OCI-LY3 (cell line): Measurements from ENCODE around the gene ARF1.

Source experiments
- H2AFZ ChIP-seq: fragments of 200-600, 300-600 bp; shearing (Covaris generic); 2 replicates; pipeline ENCODE4 v1.6.0; 2014; ENCODE audit warnings: antibody characterized with exemption, low read depth, low read length
- H3K27ac ChIP-seq: fragments of 200-600, 300-600 bp; sonication (generic); 2 replicates; pipeline ENCODE4 v1.5.1; 2014; ENCODE audit warnings: mild to moderate bottlenecking, low read length, moderate library complexity, mixed read lengths
- H3K27me3 ChIP-seq: fragments of 200-600, 300-600 bp; sonication (generic); 2 replicates; pipeline ENCODE4 v1.6.1; 2014; ENCODE audit warnings: low read depth, low read length, mixed read lengths
- H3K36me3 ChIP-seq: fragments of 200-600, 300-600 bp; sonication (generic); replicated peaks from 2 replicates; pipeline ENCODE3; 2014; ENCODE audit warnings: low read depth, low read length, mixed read lengths
- H3K4me1 ChIP-seq: fragments of 300-600, 200-600 bp; sonication (generic); 2 replicates; pipeline ENCODE4 v1.6.1; 2014; ENCODE audit warnings: low read length, mixed read lengths
- H3K4me2 ChIP-seq: fragments of 200-600, 300-600 bp; sonication (generic); 2 replicates; pipeline ENCODE4 v1.6.1; 2014; ENCODE audit warnings: low read length, mixed read lengths
- H3K4me3 ChIP-seq: fragments of 300-600, 200-600 bp; sonication (generic); 2 replicates; pipeline ENCODE4 v1.5.1; 2014; ENCODE audit warnings: antibody characterized with exemption, mild to moderate bottlenecking, low read length, moderate library complexity
- H3K79me2 ChIP-seq: fragments of 300-600, 200-600 bp; shearing (Covaris generic); 2 replicates; pipeline ENCODE4 v1.6.1; 2014; ENCODE audit warnings: mild to moderate bottlenecking, low read length, mixed read lengths
- H3K9ac ChIP-seq: fragments of 300-600, 200-600 bp; shearing (Covaris generic); 2 replicates; pipeline ENCODE4 v1.6.0; 2014; ENCODE audit warnings: mild to moderate bottlenecking, low read length, moderate library complexity
- H3K9me3 ChIP-seq: fragments of 200-600, 300-600 bp; shearing (Covaris generic); 2 replicates; pipeline ENCODE4 v1.6.1; 2014; ENCODE audit warnings: low read length, mixed read lengths; ENCODE audit not compliant: insufficient read depth
- H4K20me1 ChIP-seq: fragments of 200-600, 300-600 bp; sonication (generic); 2 replicates; pipeline ENCODE4 v1.6.1; 2016; ENCODE audit warnings: low read length, mixed read lengths; ENCODE audit not compliant: insufficient read depth
- EZH2phosphoT487 ChIP-seq: fragments of 200-600 bp; shearing (Covaris generic); IDR thresholded peaks from 2 replicates; pipeline ENCODE4 v1.6.1; 2018; ENCODE audit warnings: antibody characterized with exemption, mixed run types, low read depth
- TF ChIP-seq, protein P1 (sequence below): fragments of 200-600, 300-600 bp; sonication (generic); IDR thresholded peaks from 2 replicates; pipeline ENCODE4 v1.5.1; 2014; ENCODE audit warnings: antibody characterized with exemption, low read length, low read depth

ARF1 gene

DNA sequence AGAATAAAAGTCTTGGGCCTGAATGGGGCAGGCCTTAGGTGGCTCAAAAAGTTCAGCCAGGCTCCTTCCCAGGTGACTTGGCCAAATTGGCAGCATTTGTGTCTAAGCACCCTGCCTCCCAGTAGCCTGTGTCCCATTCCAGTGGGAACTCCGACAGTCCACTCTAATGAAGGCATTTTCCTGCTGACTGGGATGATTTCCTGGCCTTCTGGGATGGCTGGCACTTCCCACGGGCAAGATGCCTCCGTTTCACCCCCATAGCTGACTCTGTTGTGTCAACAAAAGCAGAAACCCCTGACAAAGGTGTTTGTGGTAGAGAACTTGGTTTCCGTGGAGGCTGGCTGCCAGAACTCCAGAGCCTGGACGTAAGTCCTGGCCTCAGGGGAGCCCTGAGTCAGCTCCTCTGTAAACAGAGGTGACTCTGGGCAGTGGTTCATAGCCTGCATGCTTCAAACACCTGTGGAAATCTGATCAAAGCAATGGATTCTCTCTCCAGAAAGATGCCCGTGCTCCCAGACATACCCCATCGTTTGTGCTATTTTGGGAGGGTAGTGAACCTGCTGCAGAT is 39.1 kb upstream of the ARF1 start:
- Histone ChIP-seq H3K4me2 (no peak overlapping the region), H3K4me1 (no peaks in the 10 kb centered on the region), H4K20me1 (no peaks in the 10 kb centered on the region), H2AFZ (no peak overlapping the region), H3K79me2 (no peaks in the 10 kb centered on the region), H3K36me3 (no peaks in the 10 kb centered on the region), H3K9ac (no peak overlapping the region), H3K27ac (no peak overlapping the region), H3K27me3 (peaks cover 34% of the 10 kb centered on the region), H3K9me3 (no peaks in the 10 kb centered on the region), H3K4me3 (no peak overlapping the region)
- no peak for TF ChIP-seq EZH2phosphoT487
- TF ChIP-seq, protein P1, sequence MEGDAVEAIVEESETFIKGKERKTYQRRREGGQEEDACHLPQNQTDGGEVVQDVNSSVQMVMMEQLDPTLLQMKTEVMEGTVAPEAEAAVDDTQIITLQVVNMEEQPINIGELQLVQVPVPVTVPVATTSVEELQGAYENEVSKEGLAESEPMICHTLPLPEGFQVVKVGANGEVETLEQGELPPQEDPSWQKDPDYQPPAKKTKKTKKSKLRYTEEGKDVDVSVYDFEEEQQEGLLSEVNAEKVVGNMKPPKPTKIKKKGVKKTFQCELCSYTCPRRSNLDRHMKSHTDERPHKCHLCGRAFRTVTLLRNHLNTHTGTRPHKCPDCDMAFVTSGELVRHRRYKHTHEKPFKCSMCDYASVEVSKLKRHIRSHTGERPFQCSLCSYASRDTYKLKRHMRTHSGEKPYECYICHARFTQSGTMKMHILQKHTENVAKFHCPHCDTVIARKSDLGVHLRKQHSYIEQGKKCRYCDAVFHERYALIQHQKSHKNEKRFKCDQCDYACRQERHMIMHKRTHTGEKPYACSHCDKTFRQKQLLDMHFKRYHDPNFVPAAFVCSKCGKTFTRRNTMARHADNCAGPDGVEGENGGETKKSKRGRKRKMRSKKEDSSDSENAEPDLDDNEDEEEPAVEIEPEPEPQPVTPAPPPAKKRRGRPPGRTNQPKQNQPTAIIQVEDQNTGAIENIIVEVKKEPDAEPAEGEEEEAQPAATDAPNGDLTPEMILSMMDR, result no peak

DNA sequence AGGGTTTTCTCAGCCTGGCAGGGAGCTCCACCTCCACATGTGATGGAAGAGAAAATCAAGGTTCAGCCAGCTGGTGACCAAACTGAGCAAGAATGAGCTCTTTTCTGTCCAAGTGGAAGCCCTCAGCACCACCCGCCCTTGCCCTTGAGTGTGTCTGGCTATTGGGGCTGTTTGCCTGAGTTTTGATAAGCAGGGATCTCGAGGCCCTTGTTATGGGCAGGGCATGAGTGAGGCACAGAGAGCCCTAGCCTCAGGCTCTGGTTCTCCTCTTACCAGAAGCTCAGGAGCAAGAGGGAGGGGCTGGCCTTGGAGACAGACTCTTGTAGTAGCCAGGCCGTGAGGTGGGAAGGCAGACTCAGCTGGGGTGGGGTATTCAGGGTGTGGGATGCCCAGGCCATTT is 37.5 kb upstream of the ARF1 start:
- Histone ChIP-seq H3K9ac (no peak overlapping the region), H3K4me1 (no peaks in the 10 kb centered on the region), H3K4me3 (no peak overlapping the region), H4K20me1 (no peaks in the 10 kb centered on the region), H3K27me3 (peaks cover 28% of the 10 kb centered on the region; the same call in 1 of the 2 replicates), H3K9me3 (no peaks in the 10 kb centered on the region), H3K27ac (no peak overlapping the region), H3K4me2 (no peak overlapping the region), H3K79me2 (no peaks in the 10 kb centered on the region), H2AFZ (no peak overlapping the region), H3K36me3 (no peaks in the 10 kb centered on the region)
- no peak for TF ChIP-seq EZH2phosphoT487
- TF ChIP-seq, protein P1, result no peak

GRCh38 chr1:228045405-228045804 is 37.1 kb upstream of the ARF1 start:
- Histone ChIP-seq H3K9me3 (no peaks in the 10 kb centered on the region), H3K4me2 (no peak overlapping the region), H2AFZ (no peak overlapping the region), H3K27me3 (peaks cover 27% of the 10 kb centered on the region; the same call in 1 of the 2 replicates), H3K36me3 (no peaks in the 10 kb centered on the region), H3K4me1 (no peaks in the 10 kb centered on the region), H4K20me1 (no peaks in the 10 kb centered on the region), H3K27ac (no peak overlapping the region), H3K9ac (no peak overlapping the region), H3K4me3 (no peak overlapping the region), H3K79me2 (no peaks in the 10 kb centered on the region)
- TF ChIP-seq, protein P1, result no peak
- no peak for TF ChIP-seq EZH2phosphoT487

GRCh38 chr1:228045871-228046270 is 36.6 kb upstream of the ARF1 start:
- Histone ChIP-seq H3K9ac (no peak overlapping the region), H3K27me3 (peaks cover 29% of the 10 kb centered on the region; the same call in 1 of the 2 replicates), H3K79me2 (no peaks in the 10 kb centered on the region), H3K27ac (no peak overlapping the region), H3K36me3 (no peaks in the 10 kb centered on the region), H3K9me3 (no peaks in the 10 kb centered on the region), H2AFZ (no peak overlapping the region), H3K4me3 (no peak overlapping the region), H4K20me1 (no peaks in the 10 kb centered on the region), H3K4me1 (no peaks in the 10 kb centered on the region), H3K4me2 (no peak overlapping the region)
- no peak for TF ChIP-seq EZH2phosphoT487
- TF ChIP-seq, protein P1, result no peak
